ENCODE results near the gene TRIM73.
A peak's percentile ranks its signal among the peaks of the same experiment; 100 is the strongest.
"Not testable (repeated sequence)": the region's sequence is repeated elsewhere in the genome, so short reads cannot be mapped to it uniquely, and the experiment has no call there.

Gene TRIM73

GRCh38 chr7:75439000-75439399 is 43.6 kb downstream of the TRIM73 start:
- not testable (repeated sequence) for H3K4me3 ChIP-seq (ENCODE audit: low read length, poor library complexity, severe bottlenecking); H3K9me3 ChIP-seq (ENCODE audit: insufficient read depth, low read depth, low read length); H2AFZ ChIP-seq (ENCODE audit: low read length); H4K20me1 ChIP-seq (ENCODE audit: insufficient read depth, low read length, poor library complexity, severe bottlenecking); H3K9ac ChIP-seq (ENCODE audit: low read depth, low read length, poor library complexity, severe bottlenecking); H3F3A ChIP-seq (ENCODE audit: low read depth); H3K4me2 ChIP-seq (ENCODE audit: low read depth, low read length, poor library complexity, severe bottlenecking); H3K27me3 ChIP-seq (ENCODE audit: insufficient read depth, low read length, poor library complexity, severe bottlenecking); H3K79me2 ChIP-seq (ENCODE audit: insufficient read depth, low read length); H3K4me1 ChIP-seq (ENCODE audit: insufficient read depth, low read length, poor library complexity, severe bottlenecking); H3K9me2 ChIP-seq (replicated peaks; ENCODE audit: low read depth, low read length)
- H3K36me3 ChIP-seq (ENCODE audit: insufficient read depth, low read length): peaks cover 57% of the 10 kb centered on the region; the same call in 1 of the 2 replicates

GRCh38 chr7:75442101-75442464 is 46.7 kb downstream of the TRIM73 start:
- H3K27me3 ChIP-seq (ENCODE audit: insufficient read depth, low read length, poor library complexity, severe bottlenecking); H3K9me2 ChIP-seq (replicated peaks; ENCODE audit: low read depth, low read length); H4K20me1 ChIP-seq (ENCODE audit: insufficient read depth, low read length, poor library complexity, severe bottlenecking); H3K9ac ChIP-seq (ENCODE audit: low read depth, low read length, poor library complexity, severe bottlenecking); H3F3A ChIP-seq (ENCODE audit: low read depth); H3K79me2 ChIP-seq (ENCODE audit: insufficient read depth, low read length); H3K9me3 ChIP-seq (ENCODE audit: insufficient read depth, low read depth, low read length); H2AFZ ChIP-seq (ENCODE audit: low read length); H3K4me1 ChIP-seq (ENCODE audit: insufficient read depth, low read length, poor library complexity, severe bottlenecking): not testable (repeated sequence)
- peak overlapping the region; percentile 56 for H3K4me3 ChIP-seq (ENCODE audit: low read length, poor library complexity, severe bottlenecking)
- peaks cover 32% of the 10 kb centered on the region; the same call in 1 of the 2 replicates for H3K36me3 ChIP-seq (ENCODE audit: insufficient read depth, low read length)
- peak overlapping the region; percentile 34 for H3K4me2 ChIP-seq (ENCODE audit: low read depth, low read length, poor library complexity, severe bottlenecking)

- not testable (repeated sequence) for H3K9me3 ChIP-seq (ENCODE audit: insufficient read depth, low read depth, low read length); H3K9me2 ChIP-seq (replicated peaks; ENCODE audit: low read depth, low read length); H3K4me1 ChIP-seq (ENCODE audit: insufficient read depth, low read length, poor library complexity, severe bottlenecking); H3K79me2 ChIP-seq (ENCODE audit: insufficient read depth, low read length); H4K20me1 ChIP-seq (ENCODE audit: insufficient read depth, low read length, poor library complexity, severe bottlenecking); H3F3A ChIP-seq (ENCODE audit: low read depth); H3K27me3 ChIP-seq (ENCODE audit: insufficient read depth, low read length, poor library complexity, severe bottlenecking); H2AFZ ChIP-seq (ENCODE audit: low read length)
- Histone ChIP-seq H3K4me2 (ENCODE audit: low read depth, low read length, poor library complexity, severe bottlenecking) (peak overlapping the region; percentile 73), H3K36me3 (ENCODE audit: insufficient read depth, low read length) (peaks cover 28% of the 10 kb centered on the region; the same call in 1 of the 2 replicates), H3K9ac (ENCODE audit: low read depth, low read length, poor library complexity, severe bottlenecking) (peak overlapping the region; percentile 61), H3K4me3 (ENCODE audit: low read length, poor library complexity, severe bottlenecking) (peak overlapping the region; percentile 74)
These were observed 47.2 kb downstream of the TRIM73 start for GRCh38 chr7:75442465-75443111.

GRCh38 chr7:75449946-75450345 is 54.5 kb downstream of the TRIM73 start:
- H3K27me3 ChIP-seq (ENCODE audit: insufficient read depth, low read length, poor library complexity, severe bottlenecking); H3K9me2 ChIP-seq (replicated peaks; ENCODE audit: low read depth, low read length); H4K20me1 ChIP-seq (ENCODE audit: insufficient read depth, low read length, poor library complexity, severe bottlenecking); H3K79me2 ChIP-seq (ENCODE audit: insufficient read depth, low read length); H2AFZ ChIP-seq (ENCODE audit: low read length); H3K4me1 ChIP-seq (ENCODE audit: insufficient read depth, low read length, poor library complexity, severe bottlenecking); H3K4me2 ChIP-seq (ENCODE audit: low read depth, low read length, poor library complexity, severe bottlenecking); H3K9ac ChIP-seq (ENCODE audit: low read depth, low read length, poor library complexity, severe bottlenecking); H3K9me3 ChIP-seq (ENCODE audit: insufficient read depth, low read depth, low read length); H3K4me3 ChIP-seq (ENCODE audit: low read length, poor library complexity, severe bottlenecking); H3F3A ChIP-seq (ENCODE audit: low read depth); H3K36me3 ChIP-seq (ENCODE audit: insufficient read depth, low read length): not testable (repeated sequence)

GRCh38 chr7:75452494-75452955 is 57.1 kb downstream of the TRIM73 start:
- not testable (repeated sequence) for H3K36me3 ChIP-seq (ENCODE audit: insufficient read depth, low read length); H4K20me1 ChIP-seq (ENCODE audit: insufficient read depth, low read length, poor library complexity, severe bottlenecking); H3K9me3 ChIP-seq (ENCODE audit: insufficient read depth, low read depth, low read length); H3K4me1 ChIP-seq (ENCODE audit: insufficient read depth, low read length, poor library complexity, severe bottlenecking); H3K4me3 ChIP-seq (ENCODE audit: low read length, poor library complexity, severe bottlenecking); H3K9ac ChIP-seq (ENCODE audit: low read depth, low read length, poor library complexity, severe bottlenecking); H2AFZ ChIP-seq (ENCODE audit: low read length); H3K27me3 ChIP-seq (ENCODE audit: insufficient read depth, low read length, poor library complexity, severe bottlenecking); H3F3A ChIP-seq (ENCODE audit: low read depth); H3K9me2 ChIP-seq (replicated peaks; ENCODE audit: low read depth, low read length); H3K4me2 ChIP-seq (ENCODE audit: low read depth, low read length, poor library complexity, severe bottlenecking); H3K79me2 ChIP-seq (ENCODE audit: insufficient read depth, low read length)
- TF ChIP-seq CTCF (conservative IDR thresholded peaks at IDR 0.05; ENCODE audit: low read length): peak; percentile 46
